Neuronal stem cell (in vitro differentiated cells): ENCODE data around the gene DMD.

ENCODE experiments used
- DNase-seq: peaks from one replicate; pipeline ENCODE4 v3.0.0-alpha.2; 2013; ENCODE audit warnings: low spot score
- H2AFZ ChIP-seq: one replicate; pipeline ENCODE4 v1.6.1; 2013; ENCODE audit warnings: mild to moderate bottlenecking, low read length, inconsistent platforms
- H2AK5ac ChIP-seq: 2 replicates; pipeline ENCODE4 v1.6.1; 2013; ENCODE audit warnings: low read depth, mild to moderate bottlenecking, inconsistent platforms, low read length, moderate library complexity, mixed read lengths
- H2BK120ac ChIP-seq: 2 replicates; pipeline ENCODE4 v1.6.1; 2013; ENCODE audit warnings: low read depth, mild to moderate bottlenecking, inconsistent platforms, low read length, moderate library complexity, mixed read lengths
- H2BK12ac ChIP-seq: one replicate; pipeline ENCODE4 v1.6.1; 2013; ENCODE audit warnings: low read length, inconsistent platforms
- H2BK15ac ChIP-seq: 2 replicates; pipeline ENCODE4 v1.6.1; 2013; ENCODE audit warnings: mild to moderate bottlenecking, low read length, inconsistent platforms, mixed read lengths
- H2BK5ac ChIP-seq: one replicate; pipeline ENCODE4 v1.6.1; 2013; ENCODE audit warnings: inconsistent platforms, mild to moderate bottlenecking, low read length, moderate library complexity
- H3K14ac ChIP-seq: one replicate; pipeline ENCODE4 v1.6.1; 2013; ENCODE audit warnings: low read length, inconsistent platforms
- H3K18ac ChIP-seq: 2 replicates; pipeline ENCODE4 v1.6.1; 2013; ENCODE audit warnings: low read length, inconsistent platforms
- H3K23ac ChIP-seq: 2 replicates; pipeline ENCODE4 v1.6.1; 2013; ENCODE audit warnings: low read depth, mild to moderate bottlenecking, mixed read lengths, low read length, inconsistent platforms; ENCODE audit not compliant: poor library complexity
- H3K27ac ChIP-seq: replicated peaks from 3 replicates; pipeline ENCODE4 v1.5.1; 2013; ENCODE audit warnings: low read length, inconsistent platforms
- H3K27me3 ChIP-seq, 3 experiments: 2 replicates each; pipeline ENCODE4 v1.6.1; 2013; ENCODE audit warnings: low read length in 3 of 3, mild to moderate bottlenecking in 2 of 3, inconsistent platforms in 1 of 3, low read depth in 1 of 3, mixed read lengths in 1 of 3, moderate library complexity in 1 of 3; ENCODE audit not compliant: control insufficient read depth in 3 of 3, insufficient read depth in 3 of 3
- H3K36me3 ChIP-seq, 2 donors: replicated peaks in 1 of 2; 2 replicates each; pipeline ENCODE4 v1.6.1; 2013; ENCODE audit warnings: low read length in 2 of 2; ENCODE audit not compliant: control insufficient read depth in 2 of 2, insufficient read depth in 2 of 2
- H3K4ac ChIP-seq: 2 replicates; pipeline ENCODE4 v1.6.1; 2013; ENCODE audit warnings: inconsistent platforms, mild to moderate bottlenecking, low read length, moderate library complexity
- H3K4me1 ChIP-seq, 2 donors: 1 replicate in 1 of 2; 2 replicates in 1 of 2; pipeline ENCODE4 v1.6.1; 2013; ENCODE audit warnings: low read length in 2 of 2, low read depth in 1 of 2; ENCODE audit not compliant: control insufficient read depth in 2 of 2, insufficient read depth in 1 of 2
- H3K4me2 ChIP-seq: one replicate; pipeline ENCODE4 v1.6.1; 2013; ENCODE audit warnings: mild to moderate bottlenecking, low read length, inconsistent platforms; ENCODE audit not compliant: insufficient read depth, poor library complexity, severe bottlenecking
- H3K4me3 ChIP-seq, 2 donors: 2 replicates each; pipeline ENCODE4 v1.5.1; 2013; ENCODE audit warnings: low read length in 2 of 2, mild to moderate bottlenecking in 2 of 2, inconsistent platforms in 1 of 2, moderate library complexity in 1 of 2
- H3K79me1 ChIP-seq: one replicate; pipeline ENCODE4 v1.6.1; 2013; ENCODE audit warnings: low read depth, mild to moderate bottlenecking, inconsistent platforms, low read length, moderate library complexity
- H3K9ac ChIP-seq: one replicate; pipeline ENCODE4 v1.6.1; 2013; ENCODE audit warnings: mild to moderate bottlenecking, low read depth, low read length, inconsistent platforms; ENCODE audit not compliant: poor library complexity
- H3K9me3 ChIP-seq, 2 donors: replicated peaks in 1 of 2; 2 replicates each; pipeline versions ENCODE3 to v1.6.1; 2013; ENCODE audit warnings: low read length in 2 of 2, mild to moderate bottlenecking in 2 of 2, inconsistent platforms in 1 of 2, low read depth in 1 of 2, mixed read lengths in 1 of 2, moderate library complexity in 1 of 2; ENCODE audit not compliant: control insufficient read depth in 2 of 2, insufficient read depth in 1 of 2
- H4K8ac ChIP-seq: one replicate; pipeline ENCODE4 v1.6.1; 2013; ENCODE audit warnings: low read depth, mild to moderate bottlenecking, inconsistent platforms, low read length, moderate library complexity
- H4K91ac ChIP-seq: one replicate; pipeline ENCODE4 v1.6.1; 2013; ENCODE audit warnings: low read length, low read depth, mild to moderate bottlenecking, inconsistent platforms; ENCODE audit not compliant: poor library complexity
- WGBS, 2 donors: extraction: QIAGEN DNeasy Blood & Tissue Kit; methylation state at CpG; one replicate each; pipeline ENCODE4 v1.1.7; 2013; ENCODE audit warnings: missing lambda C conversion rate in 2 of 2, mixed read lengths in 1 of 2; ENCODE audit not compliant: insufficient read length in 2 of 2, insufficient replicate concordance in 1 of 2; ENCODE audit errors: extremely low coverage in 2 of 2; 5-methylcytosine and 5-hydroxymethylcytosine counted together

DMD gene

GRCh38 chrX:32571579-32571978 lies 639.8 kb downstream of the DMD start:
- no peak overlapping the region for H3K23ac ChIP-seq
- H2BK120ac ChIP-seq = no peak overlapping the region
- H4K91ac ChIP-seq = no peak overlapping the region
- H2AFZ ChIP-seq = no peak overlapping the region
- no peaks in the 10 kb centered on the region for H3K79me1 ChIP-seq
- DNase-seq = no peak
- H2BK5ac ChIP-seq = no peak overlapping the region
- no peak overlapping the region for H3K4ac ChIP-seq
- no peaks in the 10 kb centered on the region for H3K36me3 ChIP-seq
- H3K4me3 ChIP-seq = no peak overlapping the region
- no peak overlapping the region for H2AK5ac ChIP-seq
- no peak overlapping the region for H4K8ac ChIP-seq
- WGBS, 2 donors = no CpG with 5 or more reads among the region's 2 CpGs
- no peak overlapping the region for H3K18ac ChIP-seq
- H3K9ac ChIP-seq = no peak overlapping the region
- no peak overlapping the region for H3K4me2 ChIP-seq
- H3K4me1 ChIP-seq = no peaks in the 10 kb centered on the region
- H3K14ac ChIP-seq = no peak overlapping the region
- H3K27me3 ChIP-seq = no peaks in the 10 kb centered on the region
- H3K27ac ChIP-seq = no peak overlapping the region
- no peaks in the 10 kb centered on the region for H3K9me3 ChIP-seq
- H2BK15ac ChIP-seq = no peak overlapping the region
- H2BK12ac ChIP-seq = no peak overlapping the region

- H3K4me2 ChIP-seq = no peak overlapping the region
- no peak overlapping the region for H3K14ac ChIP-seq
- H4K8ac ChIP-seq = no peak overlapping the region
- no peak overlapping the region for H3K27ac ChIP-seq
- H2BK5ac ChIP-seq = no peak overlapping the region
- H3K79me1 ChIP-seq = no peaks in the 10 kb centered on the region
- no peak overlapping the region for H3K18ac ChIP-seq
- no peak overlapping the region for H2AK5ac ChIP-seq
- no peak overlapping the region for H3K9ac ChIP-seq
- H2BK15ac ChIP-seq = no peak overlapping the region
- no peak overlapping the region for H4K91ac ChIP-seq
- no peak overlapping the region for H3K23ac ChIP-seq
- no peak overlapping the region for H2BK120ac ChIP-seq
- H2BK12ac ChIP-seq = no peak overlapping the region
- no peaks in the 10 kb centered on the region for H3K9me3 ChIP-seq
- H3K36me3 ChIP-seq = no peaks in the 10 kb centered on the region
- no CpG with 5 or more reads among the region's 4 CpGs for WGBS, 2 donors
- H2AFZ ChIP-seq = no peak overlapping the region
- no peak overlapping the region for H3K4ac ChIP-seq
- H3K27me3 ChIP-seq = no peaks in the 10 kb centered on the region
- no peak for DNase-seq
- H3K4me3 ChIP-seq = no peak overlapping the region
- no peaks in the 10 kb centered on the region for H3K4me1 ChIP-seq
Observed at GRCh38 chrX:32562261-32562660, 649.1 kb downstream of the DMD start.

DNA sequence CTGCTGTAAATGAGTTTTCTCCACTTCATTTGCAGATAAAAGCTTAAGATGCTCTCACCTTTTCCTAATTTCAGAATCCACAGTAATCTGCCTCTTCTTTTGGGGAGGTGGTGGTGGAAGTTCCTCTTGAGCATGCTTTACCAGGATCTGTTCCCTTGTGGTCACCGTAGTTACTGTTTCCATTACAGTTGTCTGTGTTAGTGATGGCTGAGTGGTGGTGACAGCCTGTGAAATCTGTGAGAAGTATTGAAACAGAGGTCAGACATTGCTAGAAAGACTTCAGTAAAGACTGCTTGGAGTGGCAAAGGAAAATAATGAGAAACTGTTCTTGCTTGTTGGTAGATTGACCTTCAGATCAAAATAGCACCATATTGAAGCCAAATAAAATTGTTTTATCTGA lies 666.2 kb downstream of the DMD start:
- H3K4me1 ChIP-seq = no peaks in the 10 kb centered on the region
- H3K23ac ChIP-seq = no peak overlapping the region
- H3K18ac ChIP-seq = no peak overlapping the region
- no peak overlapping the region for H3K27ac ChIP-seq
- no peaks in the 10 kb centered on the region for H3K9me3 ChIP-seq
- H2AK5ac ChIP-seq = no peak overlapping the region
- no peak overlapping the region for H2BK120ac ChIP-seq
- no peak overlapping the region for H3K4me3 ChIP-seq
- H3K4ac ChIP-seq = no peak overlapping the region
- no peaks in the 10 kb centered on the region for H3K79me1 ChIP-seq
- no peak overlapping the region for H4K8ac ChIP-seq
- H3K9ac ChIP-seq = no peak overlapping the region
- no peak for DNase-seq
- no peak overlapping the region for H3K14ac ChIP-seq
- H3K4me2 ChIP-seq = no peak overlapping the region
- no peak overlapping the region for H2BK5ac ChIP-seq
- H2BK12ac ChIP-seq = no peak overlapping the region
- no CpG with 5 or more reads among the region's 1 CpG for WGBS, 2 donors
- H3K27me3 ChIP-seq = no peaks in the 10 kb centered on the region
- H2AFZ ChIP-seq = no peak overlapping the region
- no peak overlapping the region for H2BK15ac ChIP-seq
- no peak overlapping the region for H4K91ac ChIP-seq
- H3K36me3 ChIP-seq = no peaks in the 10 kb centered on the region

DNA sequence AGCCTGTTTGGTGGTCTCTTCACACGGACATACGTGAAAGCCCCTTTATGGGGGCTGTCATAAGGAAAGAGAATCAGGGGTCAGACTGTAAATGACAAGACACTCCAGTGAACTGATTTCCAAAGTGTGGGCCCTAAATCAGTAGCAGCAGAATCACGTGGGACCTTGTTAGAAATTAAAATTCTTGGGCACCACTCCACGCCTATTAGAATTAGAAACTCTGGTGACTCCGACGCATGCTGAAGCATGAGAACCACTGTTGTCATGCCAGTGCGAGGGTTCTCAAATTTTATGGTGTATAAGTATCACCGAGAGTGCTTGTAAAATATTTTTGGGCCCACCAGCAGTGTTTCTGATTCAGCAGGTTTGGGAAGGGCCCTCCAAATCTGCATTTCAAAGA lies 672.8 kb downstream of the DMD start:
- no peaks in the 10 kb centered on the region for H3K36me3 ChIP-seq
- H3K4me1 ChIP-seq = no peaks in the 10 kb centered on the region
- no peak overlapping the region for H3K14ac ChIP-seq
- H3K4me2 ChIP-seq = no peak overlapping the region
- H3K4me3 ChIP-seq = no peak overlapping the region
- H3K27ac ChIP-seq = no peak overlapping the region
- H4K8ac ChIP-seq = no peak overlapping the region
- H3K9me3 ChIP-seq = no peaks in the 10 kb centered on the region
- H2BK15ac ChIP-seq = no peak overlapping the region
- no CpG with 5 or more reads among the region's 8 CpGs for WGBS, 2 donors
- H3K18ac ChIP-seq = no peak overlapping the region
- no peak overlapping the region for H3K4ac ChIP-seq
- H2AFZ ChIP-seq = no peak overlapping the region
- H2BK120ac ChIP-seq = no peak overlapping the region
- no peak overlapping the region for H3K23ac ChIP-seq
- no peak overlapping the region for H3K9ac ChIP-seq
- H2BK12ac ChIP-seq = no peak overlapping the region
- H3K79me1 ChIP-seq = no peaks in the 10 kb centered on the region
- no peak for DNase-seq
- no peak overlapping the region for H2BK5ac ChIP-seq
- peaks cover 0 to 3% (median 0%) of the 10 kb centered on the region in 3 experiments for H3K27me3 ChIP-seq
- H4K91ac ChIP-seq = no peak overlapping the region
- H2AK5ac ChIP-seq = no peak overlapping the region
